Stimulated activated CD4-positive, alpha-beta T cell treated with anti-CD3 and anti-CD28 coated beads, Interleukin-12 subunit alpha, Interleukin-12 subunit beta, amount 100 ng/mL, for 4 hours (primary cell): Measurements from ENCODE around the gene ERGIC2.
"Not testable (repeated sequence)": the region's sequence is repeated elsewhere in the genome, so short reads cannot be mapped to it uniquely, and the experiment has no call there.

ENCODE experiments used
- DNase-seq: peaks from one replicate; pipeline ENCODE4 v3.0.0-alpha.2; 2020

The ERGIC2 gene

DNA sequence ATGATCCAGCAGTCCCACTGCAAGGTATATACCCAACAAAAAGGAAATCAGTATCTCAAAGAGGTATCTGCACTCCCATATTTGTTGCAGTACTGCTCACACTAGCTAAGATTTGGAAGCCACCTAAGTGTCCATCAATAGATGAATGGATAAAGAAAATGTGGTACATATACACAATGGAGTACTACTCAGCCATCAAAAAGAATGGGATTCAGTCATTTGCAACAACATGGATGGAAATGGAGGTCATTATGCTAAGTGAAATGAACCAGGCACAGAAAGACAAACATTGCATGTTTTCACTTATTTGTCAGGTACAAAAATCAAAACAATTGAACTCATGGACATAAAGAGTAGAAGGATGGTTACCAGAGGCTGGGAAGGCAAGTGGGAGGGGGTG is 90.5 kb downstream of the ERGIC2 start:
- DNase-seq: not testable (repeated sequence)

DNA sequence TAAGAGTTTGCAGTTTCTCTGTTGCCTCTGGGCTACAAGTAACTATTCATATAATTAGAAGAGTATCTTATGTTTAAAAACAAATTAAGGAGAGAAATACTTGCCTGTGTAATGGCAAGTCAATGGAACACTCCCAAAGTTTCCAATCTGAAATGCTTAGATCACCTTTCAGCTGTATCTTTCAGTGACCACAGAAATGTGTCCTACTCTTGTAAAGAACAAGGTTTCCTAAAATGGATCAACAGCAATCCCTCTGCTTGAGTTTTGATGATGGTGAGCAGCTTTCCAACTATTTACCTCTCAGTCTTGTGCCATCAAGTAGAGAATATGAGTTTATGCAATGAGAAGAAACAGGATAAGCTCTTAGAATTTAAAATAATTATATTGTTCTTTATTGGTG is 92.9 kb downstream of the ERGIC2 start:
- DNase-seq: no peak

DNA sequence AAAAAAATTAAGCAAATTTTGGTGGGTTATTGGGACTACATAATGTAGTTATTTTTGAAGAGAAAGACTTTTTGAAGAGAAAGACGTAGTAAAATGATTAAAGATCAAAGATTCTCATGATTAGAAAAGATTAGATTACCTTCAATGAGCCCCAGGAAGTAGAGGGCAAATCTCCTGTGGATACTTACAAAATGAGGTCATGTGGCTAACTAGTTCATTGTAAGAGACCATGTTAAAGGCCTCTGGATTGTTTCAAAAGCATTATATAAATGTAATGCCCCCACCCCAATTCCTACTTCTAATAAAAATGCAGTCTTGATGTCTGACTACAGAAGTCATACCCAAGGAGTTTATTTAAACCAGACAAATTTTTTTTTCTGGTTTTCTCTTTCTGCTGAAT is 93.3 kb downstream of the ERGIC2 start:
- DNase-seq: no peak
